MV-4-11 (cell line): Measurements from ENCODE around the gene NDUFB8.
A peak's percentile ranks its signal among the peaks of the same experiment; 100 is the strongest.

Experiments used
- DNase-seq: peaks from one replicate; lab custom pipeline; 2025; lab: John Stamatoyannopoulos, UW

Gene NDUFB8

GRCh38 chr10:100506596-100507356, 22.9 kb downstream of the NDUFB8 start:
- DNase-seq, result no peak

GRCh38 chr10:100505164-100505563, 24.5 kb downstream of the NDUFB8 start:
- no peak for DNase-seq

GRCh38 chr10:100504096-100504495, 25.6 kb downstream of the NDUFB8 start:
- DNase-seq, result peak; percentile 75

GRCh38 chr10:100502926-100503494, 26.7 kb downstream of the NDUFB8 start:
- no peak for DNase-seq

- no peak for DNase-seq
Measured at GRCh38 chr10:100501423-100501822, 28.2 kb downstream of the NDUFB8 start.

GRCh38 chr10:100498059-100498458, 31.6 kb downstream of the NDUFB8 start:
- no peak for DNase-seq

GRCh38 chr10:100496567-100496966, 33.1 kb downstream of the NDUFB8 start:
- no peak for DNase-seq

- DNase-seq, result no peak
Measured at GRCh38 chr10:100490531-100490930, 39.1 kb downstream of the NDUFB8 start.

GRCh38 chr10:100489396-100489795, 40.3 kb downstream of the NDUFB8 start:
- DNase-seq, result no peak

- DNase-seq, result no peak
Measured at GRCh38 chr10:100487529-100487928, 42.1 kb downstream of the NDUFB8 start.

- DNase-seq, result no peak
Measured at GRCh38 chr10:100485801-100486495, 43.7 kb downstream of the NDUFB8 start.

- DNase-seq, result no peak
Measured at GRCh38 chr10:100485366-100485765, 44.3 kb downstream of the NDUFB8 start.

- no peak for DNase-seq
Measured at GRCh38 chr10:100483876-100484666, 45.6 kb downstream of the NDUFB8 start.

- no peak for DNase-seq
Measured at GRCh38 chr10:100482834-100483185, 46.9 kb downstream of the NDUFB8 start.

- DNase-seq, result peak; percentile 36
Measured at GRCh38 chr10:100482181-100482833, 47.4 kb downstream of the NDUFB8 start.

- DNase-seq, result peak; percentile 74
Measured at GRCh38 chr10:100481462-100482081, 48.1 kb downstream of the NDUFB8 start.

GRCh38 chr10:100480002-100480401, 49.7 kb downstream of the NDUFB8 start:
- DNase-seq, result no peak

GRCh38 chr10:100479037-100479436, 50.6 kb downstream of the NDUFB8 start:
- DNase-seq, result no peak

GRCh38 chr10:100477970-100478369, 51.7 kb downstream of the NDUFB8 start:
- no peak for DNase-seq
